Stimulated activated CD4-positive, alpha-beta T cell treated with anti-CD3 and anti-CD28 coated beads, Interleukin-15, amount 100 ng/mL, for 1 hour (primary cell): ENCODE results near the gene CPNE4.
"Not testable (repeated sequence)": the region's sequence is repeated elsewhere in the genome, so short reads cannot be mapped to it uniquely, and the experiment has no call there.

Source experiments
- DNase-seq, 2 donors: peaks; one replicate each; pipeline ENCODE4 v3.0.0-alpha.2; 2020; ENCODE audit warnings: low read depth in 1 of 2, low spot score in 1 of 2

CPNE4 gene

DNA sequence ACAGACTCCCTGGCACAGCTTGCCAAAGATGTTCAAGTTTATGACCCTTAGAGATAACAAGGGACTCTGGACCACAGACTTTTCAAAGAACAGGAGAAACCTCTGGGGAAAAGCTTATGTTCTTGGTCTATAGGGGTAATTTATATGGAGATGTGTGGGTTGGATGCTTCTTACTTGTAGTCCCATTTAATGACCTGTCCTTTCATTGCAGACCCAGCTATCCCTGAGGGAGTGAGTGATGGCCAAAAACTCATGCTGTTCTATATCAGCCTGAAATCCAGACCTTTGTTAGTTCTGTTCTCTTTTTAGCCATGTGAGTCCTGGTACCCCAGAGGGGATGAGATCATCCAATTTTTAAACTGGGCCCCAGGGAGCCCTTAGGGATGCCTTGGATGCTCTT, 488.4 kb downstream of the CPNE4 start:
- DNase-seq: no peak

DNA sequence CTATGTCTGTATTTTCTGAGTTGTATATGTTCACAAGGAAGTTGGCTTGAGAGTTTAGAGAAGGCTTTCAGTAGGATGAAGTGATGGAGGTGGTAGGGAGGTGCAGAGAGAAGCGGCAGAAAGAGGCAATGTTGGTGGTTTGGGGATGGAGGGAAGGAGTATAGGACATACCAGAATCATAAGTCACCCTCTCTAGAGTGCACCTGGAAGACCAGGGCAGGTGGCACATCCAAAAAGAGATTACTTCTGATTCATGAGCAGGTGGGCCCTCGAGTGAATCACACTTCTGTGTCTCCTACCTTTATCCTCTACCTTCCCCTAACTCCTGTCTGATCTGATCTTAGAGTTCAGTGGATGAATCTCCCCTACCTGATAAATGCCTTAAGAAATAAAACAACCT, 490.3 kb downstream of the CPNE4 start:
- DNase-seq: no peak

DNA sequence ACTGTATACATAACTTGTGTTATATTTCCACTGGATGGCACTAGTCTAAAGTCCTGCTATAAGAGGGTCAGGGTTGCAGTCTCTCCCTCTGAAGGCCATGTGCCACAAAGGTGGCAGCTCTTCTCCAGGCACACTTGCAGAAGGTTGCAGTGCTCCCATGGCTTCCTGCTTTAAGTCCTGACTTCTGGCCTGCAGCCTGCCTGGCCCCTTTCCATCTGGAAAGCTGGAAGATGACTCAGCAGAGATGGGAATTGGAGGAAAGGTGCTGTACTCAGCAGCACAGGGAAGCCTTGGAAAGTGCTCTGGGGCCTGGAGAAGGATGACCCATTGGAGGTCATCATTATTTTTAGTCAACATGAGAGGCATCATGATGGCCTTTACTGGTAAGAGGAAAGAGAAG, 491.1 kb downstream of the CPNE4 start:
- no peak for DNase-seq

- no peak for DNase-seq
Measured at GRCh38 chr3:131541288-131541687, 493.5 kb downstream of the CPNE4 start.

- no peak for DNase-seq
Measured at GRCh38 chr3:131540821-131541220, 494.0 kb downstream of the CPNE4 start.

GRCh38 chr3:131540143-131540542, 494.7 kb downstream of the CPNE4 start:
- DNase-seq: no peak

- DNase-seq: no peak
Measured at GRCh38 chr3:131538968-131539367, 495.8 kb downstream of the CPNE4 start.

GRCh38 chr3:131537531-131537930, 497.3 kb downstream of the CPNE4 start:
- DNase-seq: no peak

DNA sequence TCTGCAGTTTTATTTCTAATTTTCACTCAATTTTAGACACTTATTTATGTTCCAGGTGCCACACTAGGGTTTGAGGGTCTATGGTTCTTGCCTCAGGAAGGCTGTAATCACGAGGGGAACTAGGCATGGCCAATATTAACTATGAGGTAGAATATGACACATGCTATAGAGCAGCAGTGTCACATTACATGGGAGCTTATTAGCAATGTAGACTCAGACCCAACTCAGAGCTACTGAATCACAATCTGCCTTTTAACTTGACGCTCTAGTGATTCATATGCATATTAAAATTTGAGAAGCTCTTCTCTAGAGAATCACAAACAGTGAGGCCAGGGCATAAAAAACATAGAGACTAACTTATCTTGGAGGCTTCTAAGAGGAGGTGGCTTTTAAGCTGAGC, 499.2 kb downstream of the CPNE4 start:
- DNase-seq: no peak

- no peak for DNase-seq
Measured at GRCh38 chr3:131535131-131535530, 499.7 kb downstream of the CPNE4 start.

DNA sequence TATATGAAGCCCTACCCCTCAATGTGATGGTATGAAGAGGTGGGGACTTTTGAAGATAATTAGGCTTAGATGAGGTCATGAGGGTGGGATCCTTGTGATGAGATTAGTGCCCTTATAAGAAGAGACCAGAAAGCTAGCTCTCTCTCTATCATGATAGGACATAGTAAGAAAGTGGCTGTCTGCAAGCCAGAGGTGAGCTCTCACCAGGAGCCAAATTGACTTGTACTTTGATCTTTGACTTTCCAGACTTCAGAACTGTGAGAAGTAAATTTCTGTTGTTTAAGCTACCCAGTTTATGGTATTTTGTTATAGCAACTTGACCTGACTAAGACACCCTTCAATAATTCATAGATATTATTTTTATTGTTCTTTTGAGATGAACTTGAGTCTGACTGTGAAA, 502.2 kb downstream of the CPNE4 start:
- no peak for DNase-seq

GRCh38 chr3:131530843-131531242, 504.0 kb downstream of the CPNE4 start:
- DNase-seq: no peak

DNA sequence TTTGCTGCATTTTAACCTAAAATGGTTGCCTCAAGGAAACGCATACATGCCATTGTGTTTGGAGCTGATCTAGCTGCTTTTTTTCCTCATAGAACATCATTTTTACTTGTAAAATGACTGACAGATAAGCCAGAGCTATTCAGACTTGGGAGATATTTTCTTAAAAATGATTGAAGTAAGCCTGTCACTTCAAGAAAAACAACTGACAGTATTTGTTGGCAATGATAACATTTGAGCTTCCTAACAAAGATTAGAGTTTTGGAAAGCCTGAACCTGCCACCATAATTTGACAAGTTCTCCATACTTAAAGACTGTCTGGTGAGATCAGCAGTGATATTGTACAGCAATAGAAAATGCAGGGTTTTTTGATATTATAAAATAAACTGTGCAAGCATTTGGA, 504.4 kb downstream of the CPNE4 start:
- no peak for DNase-seq

GRCh38 chr3:131526801-131527347, 507.9 kb downstream of the CPNE4 start:
- DNase-seq: no peak

DNA sequence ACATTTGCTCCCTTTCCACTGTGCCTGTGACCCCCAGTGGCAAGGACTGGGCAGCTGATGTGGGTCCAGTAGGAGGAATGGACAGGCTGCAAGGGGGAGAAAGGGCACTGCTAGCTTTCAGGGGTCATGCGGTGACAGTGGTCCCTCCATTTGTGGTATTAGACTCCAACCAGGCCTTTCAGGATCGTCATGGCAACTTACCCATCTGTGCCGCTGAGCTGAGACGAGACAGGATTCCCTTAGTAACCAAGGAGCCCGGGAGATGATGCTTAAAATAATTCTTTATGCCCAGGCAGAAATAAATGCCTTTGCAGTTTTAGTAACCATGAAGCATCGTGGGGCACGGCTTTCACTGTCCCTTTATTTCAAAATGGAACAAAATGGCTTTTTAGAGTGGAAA, 516.1 kb downstream of the CPNE4 start:
- DNase-seq: no peak

DNA sequence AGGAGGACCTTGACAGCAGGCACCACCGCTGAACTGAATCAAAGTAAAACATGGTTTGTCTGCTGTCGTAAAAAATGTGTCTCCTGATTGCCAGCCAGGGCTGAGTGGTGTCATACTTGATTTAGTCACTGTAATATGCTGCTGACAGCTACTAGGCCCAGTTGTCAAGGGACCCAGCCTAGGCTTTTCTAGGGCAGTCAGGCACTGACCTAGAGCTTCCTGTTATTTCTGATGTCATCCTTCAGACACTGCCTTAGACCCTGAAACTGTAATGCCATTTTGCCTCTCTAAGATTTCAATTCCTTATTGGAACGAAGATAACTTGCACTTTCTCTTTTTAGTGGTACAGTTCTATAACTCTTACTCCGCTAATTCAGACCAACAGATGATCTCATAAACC, 529.4 kb downstream of the CPNE4 start:
- DNase-seq: no peak

DNA sequence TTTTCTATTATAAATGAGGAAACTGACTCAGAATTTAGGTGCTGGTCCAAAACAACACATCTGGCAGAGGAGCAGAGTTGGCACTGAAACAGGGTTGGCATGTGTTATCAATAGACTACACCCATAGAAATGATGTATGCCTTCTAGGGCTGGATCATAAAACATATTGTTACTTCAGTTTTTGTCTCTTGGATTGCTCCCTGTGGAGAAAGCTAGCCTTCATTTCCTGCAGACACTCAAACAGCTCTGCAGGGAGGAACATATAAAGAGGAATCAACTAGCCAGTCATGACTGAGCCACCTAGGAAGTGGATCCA, 531.5 kb downstream of the CPNE4 start:
- no peak for DNase-seq

DNA sequence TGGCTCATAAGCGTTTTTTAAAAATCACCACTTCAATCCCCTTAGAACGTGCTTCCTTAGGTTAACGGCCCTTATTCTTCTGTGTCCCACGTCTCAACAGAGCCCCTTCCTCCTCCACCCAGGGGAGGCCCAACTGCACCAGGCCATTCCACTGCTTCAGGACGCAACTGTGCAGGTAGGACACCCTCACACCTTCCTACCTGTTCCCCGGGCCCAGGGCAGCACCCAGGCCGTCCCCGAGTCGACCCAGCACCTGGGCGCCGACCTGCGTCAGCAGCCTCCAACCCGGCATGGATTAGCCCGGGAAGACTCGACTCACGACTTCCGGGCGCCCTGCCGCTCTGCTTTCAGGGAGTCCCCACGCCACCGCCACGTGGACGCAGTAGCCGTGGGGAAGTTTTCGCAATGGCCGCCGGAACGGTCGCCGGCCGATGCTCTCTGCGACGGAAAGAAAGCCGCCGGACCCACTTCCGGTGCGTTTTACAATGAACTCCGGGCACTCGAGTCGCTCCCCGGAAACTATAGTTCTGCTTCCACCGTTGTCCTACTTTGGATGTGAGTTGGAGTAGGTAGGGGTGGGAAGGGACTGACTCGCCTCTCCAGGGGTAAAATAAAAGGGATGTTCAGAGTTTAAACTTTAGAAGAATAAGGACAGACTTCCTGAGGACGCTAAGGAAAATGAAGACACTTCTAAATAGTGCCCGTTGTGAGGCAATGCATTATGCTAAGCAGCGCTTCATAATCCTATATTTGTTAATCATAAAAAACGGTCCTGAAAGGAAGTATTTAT, 532.1 kb downstream of the CPNE4 start, which contains the start of gene MRPL3:
MRPL3 (minus strand) TSS at position 442 of the 790 bp plus-strand sequence; CDS start at position 292, 150 bp downstream.
- peak; percentile 60 to 72 for DNase-seq

DNA sequence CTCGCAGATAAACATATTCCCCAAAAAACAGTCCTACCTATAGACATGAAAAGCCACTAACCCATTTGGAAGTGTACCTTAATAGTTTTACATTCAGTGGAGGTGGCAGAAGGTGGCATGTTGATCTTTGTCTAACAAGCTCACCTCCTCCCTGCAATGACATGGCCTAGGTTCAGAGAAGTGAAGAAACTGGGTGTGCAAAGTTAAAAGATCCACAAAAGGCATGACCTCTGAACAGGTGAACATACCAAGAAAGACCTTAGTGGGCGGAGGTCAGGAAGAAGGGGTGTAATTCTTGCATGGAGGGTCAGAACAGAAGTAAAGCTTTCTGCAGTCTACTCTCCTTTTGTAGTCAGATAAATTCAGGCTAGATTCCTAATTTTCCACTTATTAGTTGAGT, 532.9 kb downstream of the CPNE4 start:
- DNase-seq: no peak

GRCh38 chr3:131494706-131495105, 540.1 kb downstream of the CPNE4 start:
- no peak for DNase-seq

- no peak for DNase-seq
Measured at GRCh38 chr3:131491775-131492174, 543.0 kb downstream of the CPNE4 start.

- DNase-seq: no peak
Measured at GRCh38 chr3:131491084-131491483, 543.7 kb downstream of the CPNE4 start.

DNA sequence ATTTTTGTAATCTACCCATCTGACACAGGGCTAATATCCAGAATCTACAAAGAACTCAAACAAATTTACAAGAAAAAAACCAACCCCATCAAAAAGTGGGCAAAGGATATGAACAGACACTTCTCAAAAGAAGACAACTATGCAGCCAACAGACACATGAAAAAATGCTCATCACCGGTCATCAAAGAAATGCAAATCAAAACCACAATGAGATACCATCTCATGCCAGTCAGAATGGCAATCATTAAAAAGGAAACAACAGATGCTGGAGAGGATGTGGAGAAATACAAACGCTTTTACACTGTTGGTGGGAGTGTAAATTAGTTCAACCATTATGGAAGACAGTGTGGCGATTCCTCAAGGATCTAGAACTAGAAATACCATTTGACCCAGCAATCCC, 548.3 kb downstream of the CPNE4 start:
- DNase-seq: not testable (repeated sequence)
